DND-41 (cell line): ENCODE data around the gene SEMA3A.

ENCODE experiments used
- EZH2 ChIP-seq: IDR thresholded peaks from 3 replicates; pipeline ENCODE4 v1.6.1; 2012; ENCODE audit warnings: borderline replicate concordance, low read depth, mild to moderate bottlenecking, moderate library complexity, low read length, inconsistent platforms; ENCODE audit not compliant: severe bottlenecking
- TF ChIP-seq, protein P1 (sequence below): IDR thresholded peaks from 2 replicates; pipeline ENCODE4 v1.5.1; 2012; ENCODE audit warnings: borderline replicate concordance, low read length, moderate library complexity, mild to moderate bottlenecking; ENCODE audit not compliant: poor library complexity, severe bottlenecking; ENCODE audit errors: extremely low read depth

DNA sequence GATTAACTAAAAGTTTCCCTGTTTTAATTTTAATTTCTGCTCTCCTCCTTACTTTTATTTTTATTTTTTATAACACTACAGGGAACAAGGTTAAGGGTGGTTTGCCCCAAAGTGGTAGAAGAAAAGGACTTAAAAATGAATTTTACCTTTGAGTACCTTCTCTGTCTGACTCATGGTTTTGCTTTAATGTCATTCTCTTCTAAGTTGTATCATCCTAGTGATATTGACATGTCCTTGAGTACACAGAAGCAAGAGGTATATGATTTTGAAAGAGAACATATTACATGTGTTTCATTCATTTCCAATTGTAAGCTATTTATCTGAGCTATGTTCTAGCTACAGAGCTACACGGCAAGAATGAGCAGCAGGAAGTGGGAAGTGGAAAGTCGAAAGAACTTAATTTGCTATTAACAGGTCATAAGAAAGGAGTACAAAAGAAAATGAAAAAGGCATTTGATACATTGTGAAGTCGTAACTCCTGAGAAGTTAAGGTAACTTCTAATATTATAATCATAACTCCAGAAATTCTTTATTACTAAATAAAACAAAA, 112.5 kb downstream of the SEMA3A start:
- TF ChIP-seq, protein P1, sequence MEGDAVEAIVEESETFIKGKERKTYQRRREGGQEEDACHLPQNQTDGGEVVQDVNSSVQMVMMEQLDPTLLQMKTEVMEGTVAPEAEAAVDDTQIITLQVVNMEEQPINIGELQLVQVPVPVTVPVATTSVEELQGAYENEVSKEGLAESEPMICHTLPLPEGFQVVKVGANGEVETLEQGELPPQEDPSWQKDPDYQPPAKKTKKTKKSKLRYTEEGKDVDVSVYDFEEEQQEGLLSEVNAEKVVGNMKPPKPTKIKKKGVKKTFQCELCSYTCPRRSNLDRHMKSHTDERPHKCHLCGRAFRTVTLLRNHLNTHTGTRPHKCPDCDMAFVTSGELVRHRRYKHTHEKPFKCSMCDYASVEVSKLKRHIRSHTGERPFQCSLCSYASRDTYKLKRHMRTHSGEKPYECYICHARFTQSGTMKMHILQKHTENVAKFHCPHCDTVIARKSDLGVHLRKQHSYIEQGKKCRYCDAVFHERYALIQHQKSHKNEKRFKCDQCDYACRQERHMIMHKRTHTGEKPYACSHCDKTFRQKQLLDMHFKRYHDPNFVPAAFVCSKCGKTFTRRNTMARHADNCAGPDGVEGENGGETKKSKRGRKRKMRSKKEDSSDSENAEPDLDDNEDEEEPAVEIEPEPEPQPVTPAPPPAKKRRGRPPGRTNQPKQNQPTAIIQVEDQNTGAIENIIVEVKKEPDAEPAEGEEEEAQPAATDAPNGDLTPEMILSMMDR, result no peak
- no peak for TF ChIP-seq EZH2
